IMR-90 (cell line): ENCODE results near the gene LBH. TPM values are rescaled to one million over a fixed set of nuclear protein-coding genes. Genes with fewer than 3 reads are reported as not detected.

ENCODE experiments used
- ATAC-seq: fragments of 200-7000 bp; cut with Tn5 transposase; 2 replicates; pipeline ENCODE4 v1.9.1; 2020; ENCODE audit warnings: low read depth, mild to moderate bottlenecking, moderate library complexity
- BruUV-seq: library from RNA; stranded (reverse); fragments of 400-500 nt; replicated peaks from 2 replicates; lab custom pipeline; 2021; lab: Mats Ljungman, UMichigan
- CTCF ChIA-PET: fragments of 300-600 bp; formaldehyde crosslinking; extraction: SDS; loops from one replicate; lab custom pipeline; 2021; ENCODE audit warnings: antibody characterized with exemption; lab: Yijun Ruan, JAX
- POLR2A ChIA-PET: fragments of 300-600 bp; sonication (Branson Sonifier 250); formaldehyde crosslinking; loops from one replicate; lab custom pipeline; 2022; ENCODE audit warnings: antibody characterized with exemption; ENCODE audit not compliant: unreplicated experiment; lab: Charles Lee
- DNase-seq: peaks from one replicate; pipeline ENCODE4 v3.0.0; 2013
- H2AFZ ChIP-seq: replicated peaks from 2 replicates; pipeline ENCODE3; 2013; ENCODE audit warnings: low read length, mild to moderate bottlenecking; ENCODE audit not compliant: poor library complexity
- H2AK5ac ChIP-seq: 2 replicates; pipeline ENCODE4 v1.6.1; 2013; ENCODE audit warnings: low read depth, low read length, inconsistent platforms
- H2AK9ac ChIP-seq: replicated peaks from 2 replicates; pipeline ENCODE3; 2013; ENCODE audit warnings: mild to moderate bottlenecking, low read depth, low read length, moderate library complexity; ENCODE audit not compliant: poor library complexity
- H2BK120ac ChIP-seq: 2 replicates; pipeline ENCODE4 v1.6.1; 2013; ENCODE audit warnings: low read depth, low read length, inconsistent platforms
- H2BK15ac ChIP-seq: 3 replicates; pipeline ENCODE4 v1.6.1; 2013; ENCODE audit warnings: low read depth, low read length, inconsistent platforms
- H2BK20ac ChIP-seq: 2 replicates; pipeline ENCODE4 v1.6.1; 2013; ENCODE audit warnings: low read depth, mild to moderate bottlenecking, inconsistent platforms, low read length, moderate library complexity
- H2BK5ac ChIP-seq: 2 replicates; pipeline ENCODE4 v1.6.1; 2013; ENCODE audit warnings: mild to moderate bottlenecking, low read depth, low read length, inconsistent platforms; ENCODE audit not compliant: poor library complexity, severe bottlenecking
- H3K14ac ChIP-seq: replicated peaks from 2 replicates; pipeline ENCODE4 v1.6.1; 2013; ENCODE audit warnings: low read depth, low read length, inconsistent platforms
- H3K18ac ChIP-seq: 2 replicates; pipeline ENCODE4 v1.6.1; 2013; ENCODE audit warnings: low read depth, low read length, control low read depth
- H3K23ac ChIP-seq: 2 replicates; pipeline ENCODE4 v1.6.1; 2013; ENCODE audit warnings: low read depth, low read length, inconsistent platforms
- H3K27ac ChIP-seq: 2 replicates; pipeline ENCODE4 v1.5.1; 2013; ENCODE audit warnings: mild to moderate bottlenecking, control low read depth, low read length; ENCODE audit not compliant: insufficient read depth
- H3K27me3 ChIP-seq: 2 replicates; pipeline ENCODE4 v1.6.1; 2013; ENCODE audit warnings: low read length; ENCODE audit not compliant: control insufficient read depth, insufficient read depth
- H3K36me3 ChIP-seq: 2 replicates; pipeline ENCODE4 v1.6.1; 2013; ENCODE audit warnings: low read length, mixed read lengths; ENCODE audit not compliant: control insufficient read depth, insufficient read depth
- H3K4ac ChIP-seq: 2 replicates; pipeline ENCODE4 v1.6.1; 2013; ENCODE audit warnings: low read depth, low read length, inconsistent platforms
- H3K4me1 ChIP-seq: 2 replicates; pipeline ENCODE4 v1.6.1; 2013; ENCODE audit warnings: low read length, mixed read lengths; ENCODE audit not compliant: control insufficient read depth, insufficient read depth
- H3K4me2 ChIP-seq: 2 replicates; pipeline ENCODE4 v1.6.1; 2013; ENCODE audit warnings: low read depth, mild to moderate bottlenecking, control low read depth, low read length, moderate library complexity
- H3K4me3 ChIP-seq: 2 replicates; pipeline ENCODE4 v1.5.1; 2013; ENCODE audit warnings: low read depth, mild to moderate bottlenecking, control low read depth, low read length, moderate library complexity; ENCODE audit not compliant: insufficient read depth
- H3K56ac ChIP-seq: 2 replicates; pipeline ENCODE4 v1.6.1; 2013; ENCODE audit warnings: low read length, inconsistent platforms; ENCODE audit not compliant: insufficient read depth; ENCODE audit errors: extremely low read depth
- H3K79me1 ChIP-seq, 2 experiments: 2 replicates each; pipeline ENCODE4 v1.6.1; 2013; ENCODE audit warnings: low read length in 2 of 2, inconsistent platforms in 1 of 2, low read depth in 1 of 2
- H3K9ac ChIP-seq: 2 replicates; pipeline ENCODE4 v1.6.1; 2013; ENCODE audit warnings: low read depth, low read length, control low read depth
- H3K9me1 ChIP-seq: 2 replicates; pipeline ENCODE4 v1.6.1; 2013; ENCODE audit warnings: low read length, inconsistent platforms; ENCODE audit not compliant: insufficient read depth
- H3K9me3 ChIP-seq: 2 replicates; pipeline ENCODE4 v1.6.1; 2013; ENCODE audit warnings: low read length; ENCODE audit not compliant: control insufficient read depth, insufficient read depth
- H4K20me1 ChIP-seq: 2 replicates; pipeline ENCODE4 v1.6.1; 2013; ENCODE audit warnings: low read length, inconsistent platforms; ENCODE audit not compliant: insufficient read depth
- H4K5ac ChIP-seq: 2 replicates; pipeline ENCODE4 v1.6.1; 2013; ENCODE audit warnings: mild to moderate bottlenecking, low read depth, low read length, control low read depth
- H4K8ac ChIP-seq, 2 experiments: 2 replicates each; pipeline ENCODE4 v1.6.1; 2013; ENCODE audit warnings: low read depth in 2 of 2, low read length in 2 of 2, control low read depth in 1 of 2, inconsistent platforms in 1 of 2
- H4K91ac ChIP-seq: 2 replicates; pipeline ENCODE4 v1.6.1; 2013; ENCODE audit warnings: low read depth, low read length, inconsistent platforms; ENCODE audit not compliant: insufficient read depth
- BHLHE40 ChIP-seq: fragments of 150-350 bp; IDR thresholded peaks from 2 replicates; pipeline ENCODE4 v1.6.1; 2016; ENCODE audit warnings: mild to moderate bottlenecking, low read depth, low read length
- CEBPB ChIP-seq: IDR thresholded peaks from 2 replicates; pipeline ENCODE4 v1.6.1; 2012; ENCODE audit warnings: low read depth, low read length, improper control_type of control experiment
- CHD1 ChIP-seq: IDR thresholded peaks from 2 replicates; pipeline ENCODE4 v1.6.1; 2012; ENCODE audit warnings: low read depth, low read length, improper control_type of control experiment
- CTCF ChIP-seq: conservative IDR thresholded peaks from 2 replicates; pipeline ENCODE4 v1.5.1; 2012; ENCODE audit warnings: mild to moderate bottlenecking, low read depth, low read length, improper control_type of control experiment
- ELK1 ChIP-seq: fragments of 150-350 bp; IDR thresholded peaks from 2 replicates; pipeline ENCODE4 v1.6.1; 2016; ENCODE audit warnings: low read depth, mild to moderate bottlenecking, low read length, moderate library complexity, borderline replicate concordance
- FOS ChIP-seq: fragments of 150-350 bp; IDR thresholded peaks from 2 replicates; pipeline ENCODE4 v1.6.1; 2016; ENCODE audit warnings: low read depth, low read length
- MAFK ChIP-seq: IDR thresholded peaks from 2 replicates; pipeline ENCODE4 v1.6.1; 2012; ENCODE audit warnings: low read depth, low read length, improper control_type of control experiment
- MAZ ChIP-seq: IDR thresholded peaks from 2 replicates; pipeline ENCODE4 v1.6.1; 2012; ENCODE audit warnings: low read depth, mild to moderate bottlenecking, low read length, improper control_type of control experiment, moderate library complexity, borderline replicate concordance
- MXI1 ChIP-seq: IDR thresholded peaks from 2 replicates; pipeline ENCODE4 v1.6.1; 2012; ENCODE audit warnings: low read depth, mild to moderate bottlenecking, low read length, moderate library complexity, borderline replicate concordance
- NFE2L2 ChIP-seq: fragments of 150-350 bp; IDR thresholded peaks from 2 replicates; pipeline ENCODE4 v1.6.1; 2016; ENCODE audit warnings: low read depth, mild to moderate bottlenecking, low read length
- POLR2A ChIP-seq: IDR thresholded peaks from 2 replicates; pipeline ENCODE4 v1.6.1; 2012; ENCODE audit warnings: mild to moderate bottlenecking, low read depth, low read length
- RFX5 ChIP-seq: IDR thresholded peaks from 2 replicates; pipeline ENCODE4 v1.8.0; 2012; ENCODE audit warnings: low read depth, mild to moderate bottlenecking, low read length, moderate library complexity
- USF2 ChIP-seq: fragments of 150-350 bp; IDR thresholded peaks from 2 replicates; pipeline ENCODE4 v1.6.1; 2017; ENCODE audit warnings: mild to moderate bottlenecking, antibody characterized with exemption, low read length, low read depth
- WGBS, 2 experiments: methylation state at CpG; one replicate each; pipeline versions ENCODE4 v1.1.5 to v1.1.7; 2013; ENCODE audit warnings: missing lambda C conversion rate in 2 of 2; ENCODE audit not compliant: insufficient read length in 1 of 2; ENCODE audit errors: extremely low coverage in 2 of 2; 5-methylcytosine and 5-hydroxymethylcytosine counted together
- dilution Hi-C: fragments of 300-500 bp; cut with HindIII; formaldehyde crosslinking; loops from one replicate; pipeline ENCODE4 v1.14.3; 2018; ENCODE audit warnings: low sequenced_read_pairs; ENCODE audit not compliant: unreplicated experiment
- in situ Hi-C: fragments of 300-500 bp; cut with MboI; formaldehyde crosslinking; loops from 3 replicates; pipeline ENCODE4 v1.14.3; 2019; ENCODE audit warnings: low sequenced_read_pairs, inconsistent platforms, mixed read lengths
- intact Hi-C: fragments of 100-400 bp; cut with micrococcal nuclease; formaldehyde crosslinking; loops from 2 replicates; pipeline ENCODE4 v1.10.0; 2022
- polyA plus RNA-seq, 3 experiments: library from polyadenylated mRNA; depleted of rRNA; stranded (reverse); fragments of >200 nt; gene quantifications; 2 replicates each; pipeline ENCODE4 v1.2.3, GENCODE V29; 2012; ENCODE audit warnings: low replicate concordance in 1 of 3
- total RNA-seq: library from RNA; depleted of rRNA; stranded (reverse); fragments of >200 nt; gene quantifications from 2 replicates; pipeline ENCODE4 v1.2.3, GENCODE V29; 2012

Gene LBH
- total and polyA plus RNA-seq, 2 of the 4 experiments (the other 2 are of a cell fraction): 158 to 202 TPM

DNA sequence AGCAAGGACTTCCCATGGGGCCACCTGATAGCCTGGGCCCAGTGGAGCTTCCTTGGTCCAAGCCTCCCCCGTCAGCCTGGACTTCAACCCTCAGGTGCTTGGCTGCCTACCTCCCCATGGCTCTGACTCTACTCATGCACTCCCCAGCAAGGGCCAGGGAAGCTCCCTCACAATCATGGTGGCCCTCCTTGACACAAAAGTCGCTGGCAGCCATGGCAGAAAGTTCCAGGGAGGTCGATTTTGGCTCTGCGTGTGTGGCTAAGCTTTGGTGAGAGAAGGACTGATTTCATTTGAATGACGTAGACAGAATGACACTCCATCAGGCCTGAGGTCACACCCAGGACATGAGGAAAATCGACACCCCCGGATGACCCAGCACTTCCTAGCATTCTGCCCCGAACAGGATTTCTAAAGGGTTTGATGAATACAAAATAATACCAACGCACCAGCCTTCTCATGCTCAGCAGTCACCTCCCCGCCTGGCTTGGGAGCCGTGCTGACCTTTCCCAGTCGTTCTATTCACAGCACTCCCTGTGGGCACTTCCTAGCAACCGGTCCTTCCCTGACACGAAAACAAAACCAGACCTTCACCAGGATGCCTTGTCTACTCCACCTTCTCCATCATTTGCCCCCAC, 52.7 kb downstream of the LBH start (continued):
- no peak for TF ChIP-seq RFX5

- H3K9me3 ChIP-seq: no peaks in the 10 kb centered on the region
- in situ Hi-C loops: no loop called here
- POLR2A ChIA-PET: interaction anchor here (0.6 kb wide), 1 partner anchor 449 kb away, joined by 4 read pairs; no protein-coding TSS in a partner anchor
- TF ChIP-seq CTCF (no peak), CHD1 (no peak), RFX5 (no peak), MAZ (no peak), MAFK (no peak), CEBPB (no peak), FOS (no peak), NFE2L2 (no peak), ELK1 (no peak), BHLHE40 (no peak), POLR2A (no peak), MXI1 (no peak), USF2 (no peak)
Observed at GRCh38 chr2:30285758-30286157, 54.4 kb downstream of the LBH start.

More at GRCh38 chr2:30285758-30286157, 54.4 kb downstream of the LBH start:
- Histone ChIP-seq H3K79me1 (peaks cover 6 to 7% of the 10 kb centered on the region in 2 experiments; a peak in 2 of 4 replicates), H3K36me3 (no peaks in the 10 kb centered on the region), H3K56ac (no peak overlapping the region), H3K14ac (no peak overlapping the region), H3K27me3 (no peaks in the 10 kb centered on the region), H2AK9ac (no peak overlapping the region), H3K4me3 (no peak overlapping the region), H3K9ac (no peak overlapping the region), H4K8ac (no peak overlapping the region), H2BK15ac (0 out of 3 replicates have a peak overlapping the region, but pooled peaks have one; percentile 15), H3K27ac (no peak overlapping the region), H2AK5ac (no peak overlapping the region), H3K18ac (no peak overlapping the region), H4K20me1 (no peaks in the 10 kb centered on the region), H3K4ac (no peak overlapping the region), H3K23ac (no peak overlapping the region), H2BK120ac (no peak overlapping the region), H4K5ac (no peak overlapping the region), H2BK20ac (no peak overlapping the region), H4K91ac (no peak overlapping the region), H2BK5ac (no peak overlapping the region), H3K9me1 (peaks cover 10% of the 10 kb centered on the region; the same call in 1 of the 2 replicates), H2AFZ (no peak overlapping the region), H3K4me1 (peaks cover 24% of the 10 kb centered on the region), H3K4me2 (no peak overlapping the region)
- no peak for DNase-seq
- intact Hi-C loops (no loop called here), dilution Hi-C loops (no loop called here)
- no CpG with 5 or more reads among the region's 3 CpGs for WGBS, 2 experiments
- no TSS peak for BruUV-seq
- CTCF ChIA-PET: interaction anchor here (0.7 kb wide), 1 partner anchor 9 kb away, joined by 3 read pairs; no protein-coding TSS in a partner anchor
- no peak for ATAC-seq
